GM06990 (cell line): ENCODE results near the gene CKM.

Source experiments
- DNase-seq: peaks from one replicate; pipeline ENCODE4 v3.0.0-alpha.2; 2011; ENCODE audit not compliant: insufficient read length; ENCODE audit errors: extremely low read depth
- H3K27me3 ChIP-seq: replicated peaks from 2 replicates; pipeline ENCODE4 v1.6.0; 2011; ENCODE audit warnings: low read length; ENCODE audit not compliant: control insufficient read depth, insufficient read depth
- H3K36me3 ChIP-seq: 2 replicates; pipeline ENCODE4 v1.5.1; 2011; ENCODE audit warnings: low read length; ENCODE audit not compliant: control insufficient read depth, insufficient read depth
- H3K4me3 ChIP-seq: replicated peaks from 2 replicates; pipeline ENCODE4 v1.5.1; 2011; ENCODE audit warnings: low read depth, mild to moderate bottlenecking, control low read depth, low read length
- CTCF ChIP-seq: IDR thresholded peaks from 2 replicates; pipeline ENCODE4 v1.5.1; 2011; ENCODE audit warnings: low read length, control low read depth, mild to moderate bottlenecking, inconsistent platforms; ENCODE audit not compliant: insufficient read depth, poor library complexity, severe bottlenecking

The CKM gene

GRCh38 chr19:45291834-45292233 is 30.8 kb downstream of the CKM start:
- Histone ChIP-seq H3K36me3 (peaks cover 4% of the 10 kb centered on the region), H3K4me3 (no peak overlapping the region), H3K27me3 (no peaks in the 10 kb centered on the region)
- no peak for TF ChIP-seq CTCF
- no peak for DNase-seq

GRCh38 chr19:45290381-45290931 is 32.2 kb downstream of the CKM start:
- H3K36me3 ChIP-seq, result peaks cover 3% of the 10 kb centered on the region
- no peak overlapping the region for H3K4me3 ChIP-seq
- TF ChIP-seq CTCF, result no peak
- no peak for DNase-seq
- no peaks in the 10 kb centered on the region for H3K27me3 ChIP-seq

- Histone ChIP-seq H3K36me3 (no peaks in the 10 kb centered on the region; the same call in none of the 2 replicates), H3K4me3 (no peak overlapping the region), H3K27me3 (no peaks in the 10 kb centered on the region)
- no peak for TF ChIP-seq CTCF
- DNase-seq, result no peak
Observed at GRCh38 chr19:45283443-45284033, 39.1 kb downstream of the CKM start.

- H3K36me3 ChIP-seq, result no peaks in the 10 kb centered on the region; the same call in none of the 2 replicates
- DNase-seq, result no peak
- no peak overlapping the region for H3K4me3 ChIP-seq
- no peaks in the 10 kb centered on the region for H3K27me3 ChIP-seq
- TF ChIP-seq CTCF, result no peak
Observed at GRCh38 chr19:45280471-45280961, 42.2 kb downstream of the CKM start.

GRCh38 chr19:45279587-45280192 is 43.0 kb downstream of the CKM start:
- no peak for TF ChIP-seq CTCF
- no peaks in the 10 kb centered on the region for H3K27me3 ChIP-seq
- peaks cover under 1% of the 10 kb centered on the region for H3K36me3 ChIP-seq
- H3K4me3 ChIP-seq, result no peak overlapping the region
- DNase-seq, result no peak
